H1 (cell line): ENCODE results near the gene CYP11A1. TPM values are rescaled to one million over a fixed set of nuclear protein-coding genes. Genes with fewer than 3 reads are reported as not detected.

Experiments
- CTCF ChIA-PET: fragments of 300-600 bp; sonication (Branson Sonifier 250); formaldehyde crosslinking; loops from one replicate; lab custom pipeline; 2021; ENCODE audit not compliant: partially characterized antibody; lab: Charles Lee
- POLR2A ChIA-PET: fragments of 300-600 bp; sonication (Branson Sonifier 250); formaldehyde crosslinking; loops from one replicate; lab custom pipeline; 2021; ENCODE audit warnings: inconsistent platforms; ENCODE audit not compliant: partially characterized antibody; lab: Charles Lee
- DNase-seq, 2 experiments: peaks; one replicate each; pipeline versions ENCODE4 v3.0.0 to v3.0.0-alpha.2; 2010 to 2022; ENCODE audit warnings: low spot score in 2 of 2, low read depth in 1 of 2, mixed read lengths in 1 of 2
- FAIRE-seq: peaks from 2 replicates; lab custom pipeline; 2011; peaks lifted over from hg19 to GRCh38; lab: Jason Lieb, UNC
- H2AFZ ChIP-seq: 2 replicates; pipeline ENCODE4 v1.8.1; 2012; ENCODE audit warnings: low read length, inconsistent platforms
- H2AK5ac ChIP-seq: 2 replicates; pipeline ENCODE4 v1.6.1; 2013; ENCODE audit warnings: low read depth, low read length
- H2BK120ac ChIP-seq: replicated peaks from 2 replicates; pipeline ENCODE3; 2013; ENCODE audit warnings: low read depth, low read length, inconsistent platforms
- H2BK12ac ChIP-seq: 2 replicates; pipeline ENCODE4 v1.6.1; 2013; ENCODE audit warnings: low read depth, low read length
- H2BK15ac ChIP-seq: 2 replicates; pipeline ENCODE4 v1.6.1; 2013; ENCODE audit warnings: low read length
- H2BK20ac ChIP-seq: 2 replicates; pipeline ENCODE4 v1.6.1; 2013; ENCODE audit warnings: low read length
- H2BK5ac ChIP-seq: 2 replicates; pipeline ENCODE4 v1.6.1; 2013; ENCODE audit warnings: low read depth, low read length
- H3K14ac ChIP-seq: 2 replicates; pipeline ENCODE4 v1.6.1; 2013; ENCODE audit warnings: inconsistent platforms; ENCODE audit not compliant: insufficient read length
- H3K18ac ChIP-seq: 2 replicates; pipeline ENCODE4 v1.6.1; 2013; ENCODE audit warnings: low read length; ENCODE audit errors: extremely low read depth
- H3K23ac ChIP-seq: 2 replicates; pipeline ENCODE4 v1.6.1; 2013; ENCODE audit warnings: inconsistent platforms; ENCODE audit not compliant: insufficient read length
- H3K23me2 ChIP-seq: 2 replicates; pipeline ENCODE4 v1.6.1; 2013; ENCODE audit warnings: low read depth, low read length
- H3K27ac ChIP-seq: 2 replicates; pipeline ENCODE4 v1.6.1; 2011; ENCODE audit warnings: low read depth, low read length, inconsistent platforms
- H3K27me3 ChIP-seq, 4 experiments: replicated peaks in 1 of 4; 1 replicate in 1 of 4; 2 replicates in 3 of 4; pipeline versions ENCODE4 v1.6.1 to v1.8.1; 2011 to 2013; ENCODE audit warnings: low read length in 3 of 4, mild to moderate bottlenecking in 3 of 4, inconsistent platforms in 2 of 4, mixed read lengths in 2 of 4, moderate library complexity in 1 of 4; ENCODE audit not compliant: control insufficient read depth in 3 of 4, insufficient read depth in 3 of 4; ENCODE audit errors: extremely low read depth in 1 of 4
- H3K36me3 ChIP-seq, 4 experiments: 2 replicates each; pipeline versions ENCODE4 v1.6.1 to v1.8.1; 2011 to 2013; ENCODE audit warnings: mild to moderate bottlenecking in 4 of 4, low read length in 3 of 4, moderate library complexity in 2 of 4, control low read depth in 1 of 4, inconsistent platforms in 1 of 4; ENCODE audit not compliant: insufficient read depth in 4 of 4, control insufficient read depth in 2 of 4
- H3K4ac ChIP-seq: replicated peaks from 2 replicates; pipeline ENCODE3; 2013; ENCODE audit warnings: low read length, low read depth, mixed read lengths, inconsistent platforms; ENCODE audit not compliant: insufficient read length
- H3K4me1 ChIP-seq, 4 experiments: replicated peaks in 1 of 4; 1 replicate in 1 of 4; 2 replicates in 3 of 4; pipeline versions ENCODE4 v1.6.1 to v1.8.1; 2011 to 2013; ENCODE audit warnings: low read length in 3 of 4, inconsistent platforms in 2 of 4, mixed read lengths in 1 of 4; ENCODE audit not compliant: insufficient read depth in 4 of 4, control insufficient read depth in 3 of 4
- H3K4me2 ChIP-seq, 2 experiments: 2 replicates each; pipeline versions ENCODE4 v1.6.1 to v1.8.1; 2011 to 2013; ENCODE audit warnings: low read depth in 2 of 2, low read length in 2 of 2, control low read depth in 1 of 2, inconsistent platforms in 1 of 2, mild to moderate bottlenecking in 1 of 2; ENCODE audit not compliant: insufficient read depth in 1 of 2
- H3K4me3 ChIP-seq, 4 experiments: fragments of 200-600, 300-600 bp in 1 of 4; sonication (generic), shearing (Covaris generic), sonication (Bioruptor Twin) in 1 of 4; 2 replicates each; pipeline versions ENCODE4 v1.5.1 to v1.8.1; 2011 to 2016; ENCODE audit warnings: low read length in 4 of 4, low read depth in 3 of 4, control low read depth in 2 of 4, inconsistent platforms in 2 of 4, mild to moderate bottlenecking in 2 of 4, mixed read lengths in 1 of 4, moderate library complexity in 1 of 4; ENCODE audit not compliant: insufficient read depth in 2 of 4; ENCODE audit errors: extremely low read depth in 1 of 4
- H3K56ac ChIP-seq: replicated peaks from 2 replicates; pipeline ENCODE3; 2013; ENCODE audit warnings: low read depth, mild to moderate bottlenecking, mixed read lengths, low read length, inconsistent platforms; ENCODE audit not compliant: insufficient read length
- H3K79me1 ChIP-seq: 2 replicates; pipeline ENCODE4 v1.6.1; 2013; ENCODE audit warnings: low read depth, low read length, control low read depth
- H3K79me2 ChIP-seq, 2 experiments: 2 replicates each; pipeline versions ENCODE4 v1.6.1 to v1.8.1; 2012 to 2013; ENCODE audit warnings: low read length in 2 of 2, mild to moderate bottlenecking in 2 of 2, inconsistent platforms in 1 of 2; ENCODE audit not compliant: insufficient read depth in 2 of 2, control insufficient read depth in 1 of 2
- H3K9ac ChIP-seq, 4 experiments: replicated peaks in 1 of 4; 1 replicate in 1 of 4; 2 replicates in 3 of 4; pipeline versions ENCODE4 v1.6.1 to v1.8.1; 2011 to 2013; ENCODE audit warnings: low read depth in 3 of 4, low read length in 3 of 4, control low read depth in 2 of 4, mild to moderate bottlenecking in 2 of 4, moderate library complexity in 2 of 4, inconsistent platforms in 1 of 4; ENCODE audit errors: extremely low read depth in 1 of 4
- H3K9me3 ChIP-seq, 2 experiments: 2 replicates each; pipeline versions ENCODE4 v1.6.1 to v1.8.1; 2012 to 2013; ENCODE audit warnings: mild to moderate bottlenecking in 2 of 2, moderate library complexity in 2 of 2, control low read depth in 1 of 2, inconsistent platforms in 1 of 2, low read depth in 1 of 2, low read length in 1 of 2, mixed read lengths in 1 of 2; ENCODE audit not compliant: insufficient read depth in 2 of 2
- H4K20me1 ChIP-seq, 2 experiments: replicated peaks in 1 of 2; 2 replicates each; pipeline versions ENCODE3 to v1.8.1; 2011 to 2013; ENCODE audit warnings: inconsistent platforms in 2 of 2, low read length in 2 of 2, mild to moderate bottlenecking in 1 of 2; ENCODE audit not compliant: insufficient read depth in 2 of 2, control insufficient read depth in 1 of 2
- H4K5ac ChIP-seq: 2 replicates; pipeline ENCODE4 v1.6.1; 2013; ENCODE audit warnings: low read length, low read depth, mixed read lengths, inconsistent platforms; ENCODE audit not compliant: insufficient read length
- H4K8ac ChIP-seq: 2 replicates; pipeline ENCODE4 v1.8.0; 2013; ENCODE audit warnings: mild to moderate bottlenecking, moderate library complexity, low read length, inconsistent platforms; ENCODE audit not compliant: insufficient read depth; ENCODE audit errors: extremely low read depth
- H4K91ac ChIP-seq: replicated peaks from 2 replicates; pipeline ENCODE3; 2013; ENCODE audit warnings: low read length, mixed read lengths, inconsistent platforms; ENCODE audit not compliant: insufficient read length
- EGR1 ChIP-seq: IDR thresholded peaks from 2 replicates; pipeline ENCODE4 v1.6.1; 2011; ENCODE audit warnings: low read depth, low read length, borderline replicate concordance
- HDAC2 ChIP-seq, 2 experiments: fragments of 300-600 bp in 1 of 2; sonication (generic) in 1 of 2; IDR thresholded peaks; 2 replicates each; pipeline ENCODE4 v1.6.1; 2011 to 2012; ENCODE audit warnings: low read depth in 2 of 2, low read length in 2 of 2, mild to moderate bottlenecking in 2 of 2, moderate library complexity in 2 of 2, borderline replicate concordance in 1 of 2, inconsistent platforms in 1 of 2
- KDM5A ChIP-seq: fragments of 200-600 bp; IDR thresholded peaks from 2 replicates; pipeline ENCODE4 v1.7.1; 2012; ENCODE audit warnings: mild to moderate bottlenecking, low read length, inconsistent platforms, mixed read lengths
- MAX ChIP-seq: IDR thresholded peaks from 2 replicates; pipeline ENCODE4 v1.6.1; 2012; ENCODE audit warnings: inconsistent platforms
- PHF8 ChIP-seq: fragments of 200-600 bp; sonication (generic); conservative IDR thresholded peaks from 2 replicates; pipeline ENCODE4 v1.7.1; 2012; ENCODE audit warnings: low read depth, mild to moderate bottlenecking, inconsistent platforms, low read length, moderate library complexity
- RNF2 ChIP-seq: fragments of 200-900, 300-1000 bp; sonication (generic); IDR thresholded peaks from 2 replicates; pipeline ENCODE4 v1.7.1; 2016; ENCODE audit warnings: borderline replicate concordance, low read depth, mild to moderate bottlenecking, antibody characterized with exemption, low read length; ENCODE audit not compliant: poor library complexity, severe bottlenecking; ENCODE audit errors: missing control alignments
- SP2 ChIP-seq: IDR thresholded peaks from 2 replicates; pipeline ENCODE4 v1.6.1; 2012; ENCODE audit warnings: mild to moderate bottlenecking, low read length, inconsistent platforms
- SRF ChIP-seq: IDR thresholded peaks from 2 replicates; pipeline ENCODE4 v1.6.1; 2011; ENCODE audit warnings: mild to moderate bottlenecking, low read depth, low read length, moderate library complexity
- WGBS, 2 experiments: shearing (Covaris generic) in 1 of 2; methylation state at CpG; one replicate each; pipeline versions ENCODE4 v1.1.6 to v1.1.7; 2013 to 2015; ENCODE audit warnings: low lambda C conversion rate in 2 of 2, mixed read lengths in 2 of 2, inconsistent platforms in 1 of 2, low coverage in 1 of 2, missing lambda C conversion rate in 1 of 2; ENCODE audit not compliant: insufficient replicate concordance in 2 of 2, insufficient coverage in 1 of 2, insufficient read length in 1 of 2; ENCODE audit errors: extremely low coverage in 1 of 2, missing lambda C conversion rate in 1 of 2; 5-methylcytosine and 5-hydroxymethylcytosine counted together
- polyA plus RNA-seq, 7 experiments: library from polyadenylated mRNA; depleted of rRNA in 3 of 7; stranded (reverse) in 5 of 7; unstranded in 2 of 7; fragments of >200 nt in 5 of 7; fragments of 200-250 nt in 2 of 7; gene quantifications; 1 replicate in 5 of 7; 2 replicates in 1 of 7; 4 replicates in 1 of 7; pipeline versions ENCODE4 v1.2.1 to v1.2.3, GENCODE V29; 2011 to 2013; ENCODE audit warnings: missing spikeins in 2 of 7, mixed read lengths in 2 of 7
- total RNA-seq: library from RNA; stranded (reverse); fragmentation: NEBNext Ultra II Directional; extraction: Animal tissue kit (Norgen Biotek cat#: 25700); gene quantifications from 2 replicates; pipeline ENCODE4 v1.2.1, GENCODE V29; 2021

CYP11A1 gene
- total and polyA plus RNA-seq, 2 of the 8 experiments (the other 6 are each of a cell fraction or from before 2014, with no cell fraction given), result 1.9 to 7.2 TPM

DNA sequence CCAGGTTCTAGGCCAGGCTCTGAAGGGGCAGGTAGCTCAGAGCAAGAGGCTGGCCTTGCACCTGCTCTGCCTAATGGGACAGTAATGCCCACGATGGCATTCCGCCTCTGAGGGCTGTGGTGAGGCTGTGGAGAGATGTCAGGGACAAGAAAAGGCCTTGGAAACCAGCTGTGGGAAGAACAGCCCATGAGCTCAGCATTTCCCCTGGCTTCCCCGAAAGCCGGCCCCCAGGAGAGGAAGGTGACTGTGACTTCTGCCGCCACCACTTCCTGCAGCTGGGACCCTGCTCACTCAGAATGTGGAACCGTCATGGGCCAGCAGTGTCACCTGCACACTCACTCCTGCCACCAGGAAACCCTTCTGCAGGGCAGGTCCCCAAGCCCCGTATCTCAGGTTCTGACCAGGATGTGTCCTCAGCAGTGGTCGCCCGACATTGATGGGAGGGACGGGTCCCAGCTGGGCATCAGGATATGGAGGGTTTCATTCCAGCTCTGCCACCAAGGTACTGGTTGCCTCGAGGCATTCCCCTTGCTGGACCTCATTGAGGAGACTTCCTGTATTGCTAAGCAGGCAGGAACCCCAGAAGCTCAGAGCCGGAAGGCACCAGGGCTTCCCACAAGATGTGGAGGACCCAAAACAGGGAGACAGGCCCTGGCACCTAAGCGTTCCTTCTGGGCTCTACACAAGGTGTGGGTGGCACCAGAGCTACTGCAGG is 35.6 kb upstream of the CYP11A1 start:
- FAIRE-seq (no peak), DNase-seq (no peak)
- no peak overlapping the region for H2AFZ ChIP-seq
- no peak overlapping the region for H3K14ac ChIP-seq
- no peak overlapping the region for H2BK120ac ChIP-seq
- no peak overlapping the region for H3K56ac ChIP-seq
- H2BK15ac ChIP-seq, result 0 out of 2 replicates have a peak overlapping the region, but pooled peaks have one; percentile 46
- no peaks in the 10 kb centered on the region for H3K79me1 ChIP-seq
- H3K4me2 ChIP-seq, result no peak overlapping the region
- no peak overlapping the region for H4K8ac ChIP-seq
- no peak overlapping the region for H2AK5ac ChIP-seq
- no peaks in the 10 kb centered on the region for H3K79me2 ChIP-seq
- H3K36me3 ChIP-seq, result no peaks in the 10 kb centered on the region
- H3K9me3 ChIP-seq, result no peaks in the 10 kb centered on the region
- no peaks in the 10 kb centered on the region; the same call in 1 of the 2 replicates for H3K23me2 ChIP-seq
- H3K4ac ChIP-seq, result no peak overlapping the region
- ChIA-PET POLR2A (interaction anchor here (1.0 to 1.4 kb wide), 3 partner anchors 16 to 58 kb away, joined by 3 to 4 read pairs (median 3); partner anchors contain the start of gene UBL7), CTCF (interaction anchor here (0.9 to 5.5 kb wide), 14 partner anchors 10 to 80 kb away, joined by 3 to 48 read pairs (median 4); partner anchors contain the start of gene SEMA7A)
- no peaks in the 10 kb centered on the region; a peak in 2 of 7 replicates for H3K27me3 ChIP-seq
- H4K91ac ChIP-seq, result no peak overlapping the region
- no peak overlapping the region for H2BK20ac ChIP-seq
- H2BK12ac ChIP-seq, result no peak overlapping the region
- WGBS, 2 experiments, result 89% methylated on average over 13 of the region's 13 CpGs; no CpG with 5 or more reads in 1 of the 2 experiments
- no peaks in the 10 kb centered on the region for H4K20me1 ChIP-seq
- H3K4me1 ChIP-seq, result peaks cover 0 to 14% (median 11%) of the 10 kb centered on the region in 4 experiments; a peak in 5 of 7 replicates
- no peak overlapping the region for H3K23ac ChIP-seq
- no peak overlapping the region for H3K4me3 ChIP-seq
- H3K18ac ChIP-seq, result no peak overlapping the region
- no peak overlapping the region for H3K27ac ChIP-seq
- H4K5ac ChIP-seq, result no peak overlapping the region
- no peak overlapping the region for H3K9ac ChIP-seq
- peak overlapping the region; percentile 24; the same call in 1 of the 2 replicates for H2BK5ac ChIP-seq
- TF ChIP-seq SP2 (no peak), KDM5A (no peak), HDAC2 (IDR thresholded peaks at IDR 0.05; ENCODE audit: borderline replicate concordance in 1 of 2, low read depth in 2 of 2, low read length in 2 of 2) (no peak), PHF8 (no peak), MAX (no peak), RNF2 (no peak), SRF (no peak), EGR1 (no peak)
